ENCODE measurements around the gene P4HA2.

The P4HA2 gene

DNA sequence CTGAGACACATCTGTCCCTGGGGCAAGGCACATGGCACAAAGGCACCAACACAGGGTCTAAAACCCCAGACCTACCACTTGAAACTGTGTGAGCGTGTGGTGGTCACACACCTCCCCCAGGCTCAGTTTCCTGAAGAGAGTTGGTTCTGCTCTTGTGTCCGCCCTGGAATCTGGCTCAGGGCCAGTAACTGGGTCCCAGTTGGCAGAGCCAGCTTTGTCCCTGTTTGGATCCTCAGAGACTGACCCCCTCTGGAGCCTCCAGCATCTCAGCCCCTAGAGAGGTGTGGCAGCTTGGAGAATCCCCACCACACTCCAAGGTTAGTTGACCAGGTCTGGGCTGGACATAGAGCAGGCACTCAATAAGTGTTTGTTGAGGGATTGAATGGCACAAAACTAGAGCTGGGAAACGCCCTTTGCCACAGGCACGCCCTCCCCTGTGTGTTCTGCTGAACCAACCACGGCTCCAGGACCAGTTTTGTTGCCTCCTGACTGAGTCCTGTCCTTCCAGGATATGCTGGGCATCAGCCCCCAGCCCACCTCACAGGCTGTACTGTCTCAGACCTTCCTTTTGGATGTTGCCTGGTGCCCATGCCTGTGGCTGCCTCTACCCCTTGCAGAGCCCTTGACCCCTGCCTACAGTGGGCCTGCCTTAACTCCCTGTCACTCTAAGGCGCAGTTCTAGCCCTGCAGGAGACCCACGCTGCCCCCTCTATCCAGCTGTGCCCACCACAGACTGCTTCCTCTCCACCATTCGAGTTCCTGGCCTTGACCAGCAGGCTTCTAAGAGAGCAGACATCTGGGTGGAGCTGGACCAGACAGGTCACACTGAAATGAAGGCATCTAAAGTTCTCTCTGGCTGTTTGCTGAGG lies 26.0 kb upstream of the P4HA2 start:
- no peak for DNase-seq (ENCODE audit: low read depth)
- no peak overlapping the region for H3K4me3 ChIP-seq (ENCODE audit: low read depth, low read length)

DNA sequence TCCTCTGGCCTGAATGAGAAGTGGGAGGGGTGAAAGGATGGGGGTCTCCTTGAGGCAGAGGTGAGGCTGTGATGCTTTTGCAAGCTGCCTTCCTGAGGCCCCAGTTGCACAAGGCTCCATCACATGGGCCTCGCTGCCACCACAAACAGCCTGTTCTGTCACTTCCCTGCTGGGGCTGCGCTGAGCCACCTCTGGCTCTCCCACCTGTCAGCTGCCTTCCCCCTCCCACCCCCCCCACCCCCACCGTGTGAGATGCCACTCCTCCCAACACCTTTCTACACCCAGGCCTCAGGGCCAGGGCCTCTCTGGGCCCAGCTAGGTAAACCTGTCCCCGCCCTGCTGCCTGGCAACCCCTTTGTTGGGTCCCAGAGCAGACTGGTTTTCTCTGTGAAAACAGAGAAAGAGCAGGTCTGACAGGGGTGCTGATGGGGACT lies 25.4 kb upstream of the P4HA2 start:
- H3K4me3 ChIP-seq (ENCODE audit: low read depth, low read length) = no peak overlapping the region
- no peak for DNase-seq (ENCODE audit: low read depth)

- no peak overlapping the region for H3K4me3 ChIP-seq (ENCODE audit: low read depth, low read length)
- no peak for DNase-seq (ENCODE audit: low read depth)
Observed at GRCh38 chr5:132251220-132251725, 23.6 kb upstream of the P4HA2 start.

DNA sequence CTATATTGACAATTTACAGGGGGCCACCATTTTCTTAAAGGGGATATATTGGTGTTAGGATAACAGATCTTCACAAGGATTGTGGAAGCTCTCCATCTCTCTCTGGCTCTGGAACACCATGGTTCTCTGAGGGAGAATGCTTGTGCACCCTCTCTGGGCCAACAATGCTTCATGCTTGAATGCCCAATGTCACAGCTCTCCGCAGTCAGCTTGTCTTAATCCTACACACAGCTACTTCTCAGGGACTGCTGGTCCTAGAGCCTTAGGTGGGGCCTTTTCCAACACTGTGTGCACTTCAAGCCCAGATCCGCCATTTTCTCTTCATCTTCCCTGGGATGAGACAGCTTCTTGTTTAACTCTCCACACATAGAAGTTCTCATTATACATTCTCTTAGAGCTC lies 22.9 kb upstream of the P4HA2 start:
- H3K4me3 ChIP-seq (ENCODE audit: low read depth, low read length) = no peak overlapping the region
- DNase-seq (ENCODE audit: low read depth) = no peak

DNA sequence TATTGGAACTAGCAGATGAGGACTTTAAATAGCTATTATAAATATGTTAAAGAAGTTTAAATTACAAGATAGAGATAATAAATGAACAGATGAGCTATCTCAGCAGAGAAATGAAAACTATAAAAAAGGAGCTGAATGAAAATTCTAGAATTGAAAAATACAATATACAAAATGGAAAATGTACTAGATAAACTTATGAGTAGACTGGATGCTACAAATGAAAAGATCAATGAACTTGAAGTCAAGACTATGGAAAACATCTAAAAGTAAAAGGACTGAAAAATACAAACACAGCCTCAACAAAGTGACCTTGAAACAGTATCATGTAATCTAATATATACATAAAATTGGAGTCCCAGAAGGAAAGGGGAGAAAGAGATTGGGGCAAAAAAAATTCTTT lies 19.2 kb upstream of the P4HA2 start:
- H3K4me3 ChIP-seq (ENCODE audit: low read depth, low read length) = no peak overlapping the region
- no peak for DNase-seq (ENCODE audit: low read depth)

DNA sequence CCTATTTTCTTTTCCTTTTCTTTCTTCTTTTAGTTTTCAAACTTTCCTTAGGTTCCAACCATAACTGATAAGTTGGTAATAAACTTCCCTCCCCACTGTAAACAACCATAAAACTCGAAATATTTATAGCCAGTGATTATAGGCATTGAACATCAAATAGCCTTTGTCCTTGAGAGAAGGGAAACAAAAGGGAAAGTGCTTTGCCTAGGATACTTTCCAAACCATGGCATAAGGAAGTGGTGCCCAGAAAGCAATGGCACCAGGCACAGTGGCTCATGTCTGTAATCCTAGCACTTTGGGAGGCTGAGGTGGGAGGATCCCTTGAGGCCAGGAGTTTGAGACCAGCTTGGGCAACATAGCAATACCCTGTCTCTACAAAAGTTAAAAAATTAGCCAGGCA lies 17.9 kb upstream of the P4HA2 start:
- no peak overlapping the region for H3K4me3 ChIP-seq (ENCODE audit: low read depth, low read length)
- no peak for DNase-seq (ENCODE audit: low read depth)

- H3K4me3 ChIP-seq (ENCODE audit: low read depth, low read length) = no peak overlapping the region
- no peak for DNase-seq (ENCODE audit: low read depth)
Observed at GRCh38 chr5:132243366-132243977, 15.8 kb upstream of the P4HA2 start.

DNA sequence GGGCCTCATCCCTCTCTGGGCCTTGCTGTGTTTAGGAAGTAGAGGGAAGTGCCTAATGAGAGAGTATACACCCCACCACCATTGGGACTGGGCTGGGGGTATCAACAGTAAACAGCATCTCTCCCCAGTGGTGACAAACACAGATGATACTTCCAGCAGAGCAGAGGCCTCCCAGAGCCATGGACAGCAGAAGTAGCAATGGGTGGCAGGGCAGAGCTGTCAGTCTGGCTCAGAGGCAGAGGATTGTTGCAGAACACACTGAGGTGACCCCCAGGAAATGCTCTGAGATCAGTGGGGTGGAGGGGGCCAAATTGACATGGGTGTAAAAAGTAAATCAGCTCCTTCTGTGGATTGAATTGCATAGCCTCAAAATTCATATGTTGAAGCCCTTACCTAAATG lies 12.1 kb upstream of the P4HA2 start:
- no peak overlapping the region for H3K4me3 ChIP-seq (ENCODE audit: low read depth, low read length)
- DNase-seq (ENCODE audit: low read depth) = no peak

GRCh38 chr5:132238901-132239500 lies 11.3 kb upstream of the P4HA2 start:
- no peak overlapping the region for H3K4me3 ChIP-seq (ENCODE audit: low read depth, low read length)
- no peak for DNase-seq (ENCODE audit: low read depth)

DNA sequence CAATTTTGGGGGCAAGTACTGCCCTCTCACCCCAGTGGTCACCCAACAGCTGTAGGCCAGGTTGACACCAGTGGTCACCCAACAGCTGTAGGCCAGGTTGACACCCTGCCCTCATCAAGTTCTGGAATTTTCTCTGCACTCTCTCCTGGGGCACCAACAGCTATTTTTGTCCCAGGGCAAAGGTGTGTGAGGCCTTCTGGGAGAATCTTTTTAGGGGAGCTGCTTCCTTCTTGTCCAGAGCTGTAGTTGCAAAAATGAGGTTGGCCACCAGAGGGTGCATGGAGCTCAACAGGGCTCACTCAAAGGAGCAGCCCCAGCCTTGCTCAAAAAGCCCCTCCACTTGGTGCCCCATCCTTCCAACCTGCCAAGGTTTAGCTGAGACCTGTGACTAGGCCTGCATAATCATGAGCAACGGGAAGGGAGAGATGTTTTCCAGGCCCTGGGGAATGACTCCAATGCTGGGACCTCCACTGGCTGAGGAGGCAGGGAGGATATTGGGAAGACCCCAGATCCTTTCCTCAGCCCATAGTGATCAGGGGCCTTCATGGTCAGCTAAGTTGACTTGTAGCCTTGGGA lies 10.6 kb upstream of the P4HA2 start:
- no peak overlapping the region for H3K4me3 ChIP-seq (ENCODE audit: low read depth, low read length)
- DNase-seq (ENCODE audit: low read depth) = no peak

- no peak for DNase-seq (ENCODE audit: low read depth)
- H3K4me3 ChIP-seq (ENCODE audit: low read depth, low read length) = no peak overlapping the region
Observed at GRCh38 chr5:132237670-132238069, 10.0 kb upstream of the P4HA2 start.

DNA sequence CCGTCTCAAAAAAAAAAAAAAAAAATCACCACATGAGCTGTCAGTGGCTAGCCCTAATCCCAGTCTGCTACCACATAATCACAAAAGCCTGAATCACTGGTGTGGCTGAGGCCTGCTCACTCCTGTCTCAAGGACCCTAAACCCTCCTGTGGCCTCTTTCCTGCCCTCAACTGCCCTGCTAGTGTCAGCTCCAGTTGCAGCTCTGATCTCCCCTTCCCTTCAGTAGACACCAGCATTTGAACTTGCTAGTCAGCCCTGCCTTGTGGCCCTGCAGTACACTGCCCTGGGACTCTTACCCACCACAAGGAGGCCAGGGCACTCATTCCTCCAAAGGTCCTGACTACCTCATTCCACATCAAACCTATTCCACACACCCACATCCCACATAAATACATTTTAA lies 9.5 kb upstream of the P4HA2 start:
- H3K4me3 ChIP-seq (ENCODE audit: low read depth, low read length) = no peak overlapping the region
- no peak for DNase-seq (ENCODE audit: low read depth)

- DNase-seq (ENCODE audit: low read depth) = no peak
- no peak overlapping the region for H3K4me3 ChIP-seq (ENCODE audit: low read depth, low read length)
Observed at GRCh38 chr5:132235340-132235739, 7.7 kb upstream of the P4HA2 start.

DNA sequence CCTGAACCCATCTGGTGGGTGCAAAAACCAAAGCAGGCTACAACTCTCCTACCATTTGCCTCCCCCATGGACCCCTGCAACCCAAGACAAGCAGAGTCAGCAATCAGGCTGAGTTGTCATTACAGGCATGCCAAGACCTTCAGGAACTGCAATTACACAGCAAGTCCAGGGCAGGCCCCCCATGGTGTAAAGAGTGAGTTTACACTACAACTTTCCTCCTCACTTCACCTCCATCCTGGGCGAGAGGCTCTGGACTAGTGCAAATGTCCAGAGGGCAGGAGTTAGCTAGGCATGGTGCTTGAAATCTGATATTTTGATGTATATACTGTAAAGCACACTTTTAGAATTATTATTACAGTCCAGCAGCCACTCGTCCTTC lies 7.0 kb upstream of the P4HA2 start:
- DNase-seq (ENCODE audit: low read depth) = no peak

GRCh38 chr5:132233811-132234683 lies 6.4 kb upstream of the P4HA2 start:
- DNase-seq (ENCODE audit: low read depth) = no peak

More for the DNA sequence above, 7.0 kb upstream of the P4HA2 start:
- H3K4me3 ChIP-seq (ENCODE audit: low read depth, low read length) = no peak overlapping the region

DNA sequence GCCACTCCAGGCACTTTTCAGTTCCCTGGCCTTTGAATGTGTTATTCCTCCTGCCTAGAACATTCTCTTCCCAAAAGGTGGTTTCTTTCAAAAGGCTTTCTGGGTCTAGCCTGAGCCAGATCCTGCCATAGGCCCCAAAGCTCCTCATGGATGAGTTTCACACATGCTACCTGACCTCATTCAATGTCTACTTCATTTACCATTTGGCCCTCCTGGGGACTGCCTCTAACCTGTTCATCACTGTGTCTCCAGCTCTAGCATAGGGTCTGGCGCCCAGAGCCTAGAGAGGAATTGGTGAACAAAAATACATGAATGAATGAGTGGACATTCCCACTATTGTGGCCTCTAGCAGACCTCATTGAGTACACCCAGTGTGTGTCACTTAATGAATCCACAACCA lies 5.4 kb upstream of the P4HA2 start:
- no peak for DNase-seq (ENCODE audit: low read depth)
- no peak overlapping the region for H3K4me3 ChIP-seq (ENCODE audit: low read depth, low read length)

More at GRCh38 chr5:132233811-132234683, 6.4 kb upstream of the P4HA2 start:
- H3K4me3 ChIP-seq (ENCODE audit: low read depth, low read length) = no peak overlapping the region

GRCh38 chr5:132232465-132232864 lies 4.8 kb upstream of the P4HA2 start:
- no peak overlapping the region for H3K4me3 ChIP-seq (ENCODE audit: low read depth, low read length)
- DNase-seq (ENCODE audit: low read depth) = no peak

DNA sequence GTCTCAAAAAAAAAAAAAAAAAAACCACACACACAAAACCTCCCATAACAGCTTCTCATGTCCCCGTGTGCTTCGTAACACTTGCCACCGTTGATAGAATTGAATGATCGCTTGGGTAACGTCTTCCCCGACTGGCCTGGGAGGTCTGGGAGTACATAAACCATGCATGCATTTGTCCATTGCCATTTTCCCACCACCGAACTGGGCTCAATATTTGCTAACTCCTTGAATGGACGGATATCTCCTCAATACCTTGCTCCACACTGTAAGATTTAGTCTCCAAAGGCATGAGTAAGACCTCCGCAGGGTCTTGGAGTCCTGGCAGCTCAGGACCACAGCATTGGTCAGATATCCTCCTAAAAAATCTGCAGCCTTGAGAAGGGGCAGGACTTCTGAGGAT lies 3.2 kb upstream of the P4HA2 start:
- DNase-seq (ENCODE audit: low read depth) = no peak
- H3K4me3 ChIP-seq (ENCODE audit: low read depth, low read length) = no peak overlapping the region

GRCh38 chr5:132229236-132229635 lies 1.6 kb upstream of the P4HA2 start:
- DNase-seq (ENCODE audit: low read depth) = no peak
- no peak overlapping the region for H3K4me3 ChIP-seq (ENCODE audit: low read depth, low read length)

All from skeletal muscle cell (primary cell).